Activated CD8-positive, alpha-beta memory T cell treated with anti-CD3 and anti-CD28 coated beads, Interleukin-2, amount 50 U/mL, for 1 hour (primary cell): ENCODE data around the gene RPL29.
"Not testable (repeated sequence)": the region's sequence is repeated elsewhere in the genome, so short reads cannot be mapped to it uniquely, and the experiment has no call there.

Source experiments
- DNase-seq: peaks from one replicate; pipeline ENCODE4 v3.0.0-alpha.2; 2020; ENCODE audit errors: extremely low read depth

Gene RPL29

GRCh38 chr3:52006017-52006819 is 10.5 kb upstream of the RPL29 start:
- no peak for DNase-seq

GRCh38 chr3:52005571-52005986 is 9.9 kb upstream of the RPL29 start:
- DNase-seq, result no peak

GRCh38 chr3:52004906-52005395 is 9.3 kb upstream of the RPL29 start:
- DNase-seq, result no peak

GRCh38 chr3:52004163-52004787 is 8.6 kb upstream of the RPL29 start:
- no peak for DNase-seq

- no peak for DNase-seq
Observed at GRCh38 chr3:52002748-52003147, 7.1 kb upstream of the RPL29 start.

- DNase-seq, result peak; percentile 74
Observed at GRCh38 chr3:52001443-52001974, 5.8 kb upstream of the RPL29 start.

GRCh38 chr3:51999846-52000245 is 4.2 kb upstream of the RPL29 start:
- no peak for DNase-seq

GRCh38 chr3:51998774-51999173 is 3.1 kb upstream of the RPL29 start:
- no peak for DNase-seq

- no peak for DNase-seq
Observed at GRCh38 chr3:51997935-51998596, 2.4 kb upstream of the RPL29 start.

- no peak for DNase-seq
Observed at GRCh38 chr3:51997172-51997571, 1.5 kb upstream of the RPL29 start.

GRCh38 chr3:51994530-51994929 is 1.2 kb downstream of the RPL29 start:
- no peak for DNase-seq

- not testable (repeated sequence) for DNase-seq
Observed at GRCh38 chr3:51993657-51994056, 2.0 kb downstream of the RPL29 start.

- DNase-seq, result no peak
Observed at GRCh38 chr3:51992017-51992682, 3.5 kb downstream of the RPL29 start.

GRCh38 chr3:51990501-51990971 is 5.2 kb downstream of the RPL29 start:
- not testable (repeated sequence) for DNase-seq

GRCh38 chr3:51988286-51989146 is 7.2 kb downstream of the RPL29 start:
- no peak for DNase-seq

GRCh38 chr3:51987568-51987967 is 8.1 kb downstream of the RPL29 start:
- DNase-seq, result no peak

GRCh38 chr3:51986010-51986947 is 9.4 kb downstream of the RPL29 start:
- DNase-seq, result no peak

GRCh38 chr3:51985063-51985462 is 10.6 kb downstream of the RPL29 start:
- no peak for DNase-seq

GRCh38 chr3:51984269-51984647 is 11.4 kb downstream of the RPL29 start:
- DNase-seq, result no peak
